ENCODE measurements around the gene INPP5D. TPM values are rescaled to one million over a fixed set of nuclear protein-coding genes. Genes with fewer than 3 reads are reported as not detected.

INPP5D gene
- total RNA-seq, 2 donors from 2014 or later = 6.5 to 7.1 TPM

DNA sequence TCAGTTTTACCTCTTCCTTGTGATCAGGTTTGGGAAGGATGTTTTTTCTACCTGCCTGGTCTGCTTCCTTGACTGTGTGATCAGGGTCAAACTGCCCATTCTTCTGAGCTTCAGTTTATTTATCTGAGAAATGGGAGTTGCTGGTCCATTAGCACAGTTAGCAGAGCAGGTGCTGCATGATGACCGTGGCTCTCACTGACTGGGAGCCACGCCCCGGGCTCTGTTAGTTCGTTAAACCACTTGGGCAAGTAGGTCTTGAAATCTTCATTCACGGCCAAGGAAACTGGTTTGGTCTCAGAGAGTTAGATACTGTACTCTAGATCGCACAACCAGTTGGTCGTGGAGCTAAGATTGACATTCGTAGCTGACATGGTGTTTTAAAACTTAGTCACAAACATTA lies 41.7 kb downstream of the INPP5D start:
- Histone ChIP-seq H3K9ac (ENCODE audit: low read depth in 2 of 2, low read length in 2 of 2) (no peak overlapping the region), H3K27me3 (no peaks in the 10 kb centered on the region), H3K36me3 (no peaks in the 10 kb centered on the region), H3K4me3 (no peak overlapping the region), H3K9me3 (no peaks in the 10 kb centered on the region), H3K4me1 (no peaks in the 10 kb centered on the region), H3K27ac (no peak overlapping the region)
- intact Hi-C loops (cut with DNase I) = no loop called here
- TF ChIP-seq, protein P1, sequence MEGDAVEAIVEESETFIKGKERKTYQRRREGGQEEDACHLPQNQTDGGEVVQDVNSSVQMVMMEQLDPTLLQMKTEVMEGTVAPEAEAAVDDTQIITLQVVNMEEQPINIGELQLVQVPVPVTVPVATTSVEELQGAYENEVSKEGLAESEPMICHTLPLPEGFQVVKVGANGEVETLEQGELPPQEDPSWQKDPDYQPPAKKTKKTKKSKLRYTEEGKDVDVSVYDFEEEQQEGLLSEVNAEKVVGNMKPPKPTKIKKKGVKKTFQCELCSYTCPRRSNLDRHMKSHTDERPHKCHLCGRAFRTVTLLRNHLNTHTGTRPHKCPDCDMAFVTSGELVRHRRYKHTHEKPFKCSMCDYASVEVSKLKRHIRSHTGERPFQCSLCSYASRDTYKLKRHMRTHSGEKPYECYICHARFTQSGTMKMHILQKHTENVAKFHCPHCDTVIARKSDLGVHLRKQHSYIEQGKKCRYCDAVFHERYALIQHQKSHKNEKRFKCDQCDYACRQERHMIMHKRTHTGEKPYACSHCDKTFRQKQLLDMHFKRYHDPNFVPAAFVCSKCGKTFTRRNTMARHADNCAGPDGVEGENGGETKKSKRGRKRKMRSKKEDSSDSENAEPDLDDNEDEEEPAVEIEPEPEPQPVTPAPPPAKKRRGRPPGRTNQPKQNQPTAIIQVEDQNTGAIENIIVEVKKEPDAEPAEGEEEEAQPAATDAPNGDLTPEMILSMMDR (IDR thresholded peaks at IDR 0.05) = no peak
- DNase-seq = no peak

DNA sequence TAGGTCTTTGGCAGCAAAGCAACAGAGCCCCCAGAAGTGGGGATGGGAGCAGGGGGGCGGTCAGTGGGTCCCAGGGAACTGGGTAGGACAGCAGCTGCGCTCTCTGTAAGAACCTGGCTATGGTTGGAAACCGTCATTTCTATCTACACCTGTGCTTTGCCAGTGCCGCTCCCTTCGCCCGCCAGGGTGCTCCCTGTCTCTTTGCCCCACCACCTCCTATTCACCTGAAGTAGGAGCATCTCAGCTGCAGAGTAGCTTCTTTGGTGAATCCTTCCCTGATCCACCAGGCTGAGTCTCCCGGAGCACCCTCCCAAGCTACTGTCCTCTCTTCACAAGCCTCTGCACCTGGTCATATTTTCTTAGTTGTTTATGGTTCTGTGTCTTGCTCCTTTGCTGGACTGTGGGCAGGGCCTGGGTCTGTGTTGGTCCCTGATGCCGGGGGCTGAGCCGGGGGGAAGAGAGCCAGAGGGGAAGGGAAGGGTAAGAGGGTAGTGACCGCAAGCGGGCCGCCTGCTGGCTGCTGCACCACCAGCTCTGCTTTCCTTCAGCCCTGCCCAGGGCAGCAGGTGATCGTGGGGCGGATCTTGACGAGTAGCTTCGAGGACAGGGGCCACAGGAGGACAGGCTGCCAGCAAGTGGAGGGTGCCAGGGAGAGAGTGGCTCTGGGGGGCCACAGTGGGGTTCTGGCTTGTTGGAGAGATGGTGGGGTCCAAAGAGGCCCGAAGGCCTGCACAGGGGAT lies 45.2 kb downstream of the INPP5D start:
- no peaks in the 10 kb centered on the region for H3K27me3 ChIP-seq
- no peak overlapping the region for H3K9ac ChIP-seq (ENCODE audit: low read depth in 2 of 2, low read length in 2 of 2)
- TF ChIP-seq, protein P1 (IDR thresholded peaks at IDR 0.05) = no peak
- intact Hi-C loops (cut with DNase I) = no loop called here
- H3K36me3 ChIP-seq = no peaks in the 10 kb centered on the region
- H3K9me3 ChIP-seq = no peaks in the 10 kb centered on the region
- no peaks in the 10 kb centered on the region for H3K4me1 ChIP-seq
- DNase-seq = no peak
- H3K27ac ChIP-seq = no peak overlapping the region
- H3K4me3 ChIP-seq = no peak overlapping the region

DNA sequence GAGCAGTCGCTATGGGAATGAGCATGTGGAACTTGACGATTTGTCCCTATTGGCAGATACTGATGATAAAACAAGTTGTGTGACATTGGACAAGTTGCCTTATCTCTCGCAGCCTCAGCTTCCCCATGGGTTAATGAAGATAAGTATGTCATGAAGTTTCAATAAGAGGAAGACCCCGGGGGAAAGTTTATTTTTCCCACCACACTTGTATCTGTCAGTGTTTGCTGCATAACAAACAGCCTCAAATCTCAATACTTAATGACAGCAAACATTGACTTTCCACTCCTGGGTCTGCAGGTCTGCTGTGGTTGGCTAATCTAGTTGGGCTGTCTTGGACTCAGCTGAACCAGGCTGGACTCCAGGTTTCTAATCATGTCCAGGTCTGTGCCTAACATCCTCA lies 45.8 kb downstream of the INPP5D start:
- H3K27ac ChIP-seq = no peak overlapping the region
- intact Hi-C loops (cut with DNase I) = no loop called here
- H3K4me1 ChIP-seq = no peaks in the 10 kb centered on the region
- H3K9ac ChIP-seq (ENCODE audit: low read depth in 2 of 2, low read length in 2 of 2) = no peak overlapping the region
- no peaks in the 10 kb centered on the region for H3K9me3 ChIP-seq
- no peaks in the 10 kb centered on the region for H3K27me3 ChIP-seq
- no peak overlapping the region for H3K4me3 ChIP-seq
- no peak for DNase-seq
- H3K36me3 ChIP-seq = no peaks in the 10 kb centered on the region
- TF ChIP-seq, protein P1 (IDR thresholded peaks at IDR 0.05) = no peak

DNA sequence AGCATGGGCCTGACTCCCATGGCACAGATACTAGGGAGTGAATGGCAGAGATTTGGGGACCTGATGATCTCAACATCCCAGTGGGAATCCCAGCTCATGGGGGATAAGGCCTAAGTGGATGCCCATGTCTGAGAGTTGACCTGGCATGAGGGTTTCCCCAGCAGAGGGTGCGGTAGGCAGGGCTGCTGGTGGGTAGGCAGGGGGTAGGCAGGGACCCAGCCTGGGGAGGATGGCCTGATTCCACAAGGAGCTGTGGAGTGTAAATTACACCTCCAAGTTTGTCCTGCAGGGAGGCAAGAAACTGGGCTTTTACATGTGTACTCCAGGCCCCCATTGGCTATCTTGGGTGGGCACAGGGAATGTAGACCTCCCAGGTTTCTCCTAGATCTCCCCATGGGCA lies 46.9 kb downstream of the INPP5D start:
- Histone ChIP-seq H3K4me3 (no peak overlapping the region), H3K9me3 (no peaks in the 10 kb centered on the region), H3K4me1 (no peaks in the 10 kb centered on the region), H3K36me3 (no peaks in the 10 kb centered on the region), H3K27ac (no peak overlapping the region), H3K9ac (ENCODE audit: low read depth in 2 of 2, low read length in 2 of 2) (no peak overlapping the region), H3K27me3 (no peaks in the 10 kb centered on the region)
- DNase-seq = no peak
- TF ChIP-seq, protein P1 (IDR thresholded peaks at IDR 0.05) = no peak
- intact Hi-C loops (cut with DNase I) = no loop called here

DNA sequence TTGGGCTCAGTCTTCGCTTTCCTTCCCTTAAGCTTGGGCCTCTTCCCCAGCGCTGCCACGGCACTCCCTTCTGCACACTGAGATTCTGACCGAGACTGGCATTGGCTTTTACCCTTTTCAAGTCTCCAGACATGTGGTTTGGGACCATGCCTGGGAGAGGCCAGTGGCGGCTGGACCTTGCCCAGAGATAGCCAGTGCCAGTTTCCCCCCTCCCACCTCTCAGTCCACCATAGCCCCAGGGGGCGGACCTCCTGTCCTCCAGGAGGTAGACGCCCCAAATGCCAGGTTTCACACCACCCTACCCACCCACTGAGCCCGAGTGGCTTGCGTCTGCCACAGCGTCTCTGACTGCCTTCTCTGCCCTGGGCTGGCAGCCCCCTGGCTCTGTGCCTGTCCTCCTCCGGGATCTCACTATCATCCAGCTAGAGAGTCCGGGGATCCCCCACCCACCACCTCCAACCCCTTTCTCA lies 47.7 kb downstream of the INPP5D start:
- Histone ChIP-seq H3K4me1 (no peaks in the 10 kb centered on the region), H3K9ac (ENCODE audit: low read depth in 2 of 2, low read length in 2 of 2) (no peak overlapping the region), H3K27ac (no peak overlapping the region), H3K9me3 (no peaks in the 10 kb centered on the region), H3K36me3 (no peaks in the 10 kb centered on the region), H3K27me3 (no peaks in the 10 kb centered on the region), H3K4me3 (no peak overlapping the region)
- TF ChIP-seq, protein P1 (IDR thresholded peaks at IDR 0.05) = no peak
- intact Hi-C loops (cut with DNase I) = no loop called here
- no peak for DNase-seq
